Activated CD4-positive, alpha-beta T cell treated with anti-CD3 and anti-CD28 coated beads for 4 hours (primary cell): ENCODE measurements around the gene PEX14.
A peak's percentile ranks its signal among the peaks of the same experiment; 100 is the strongest.
"Not testable (repeated sequence)": the region's sequence is repeated elsewhere in the genome, so short reads cannot be mapped to it uniquely, and the experiment has no call there.

ENCODE experiments used
- DNase-seq, 2 donors: peaks; one replicate each; pipeline ENCODE4 v3.0.0-alpha.2; 2020

PEX14 gene

GRCh38 chr1:10450836-10451235, 23.9 kb upstream of the PEX14 start:
- DNase-seq, result no peak

DNA sequence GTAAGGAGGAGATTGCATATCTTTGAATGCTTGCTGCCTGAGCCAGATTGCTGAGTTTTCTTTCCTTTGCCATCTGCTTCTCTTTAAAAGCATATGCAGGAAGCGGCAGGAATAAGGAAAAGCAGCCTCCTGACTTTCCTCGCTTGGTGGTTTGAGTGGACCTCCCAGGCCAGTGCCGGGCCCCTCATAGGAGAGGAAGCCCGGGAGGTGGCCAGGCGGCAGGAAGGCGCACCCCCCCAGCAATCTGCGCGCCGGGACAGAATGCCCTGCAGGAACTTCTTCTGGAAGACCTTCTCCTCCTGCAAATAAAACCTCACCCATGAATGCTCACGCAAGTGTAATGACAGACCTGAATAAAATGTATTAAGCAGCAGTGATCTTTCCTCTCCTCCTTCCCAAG, 23.5 kb upstream of the PEX14 start:
- no peak for DNase-seq

DNA sequence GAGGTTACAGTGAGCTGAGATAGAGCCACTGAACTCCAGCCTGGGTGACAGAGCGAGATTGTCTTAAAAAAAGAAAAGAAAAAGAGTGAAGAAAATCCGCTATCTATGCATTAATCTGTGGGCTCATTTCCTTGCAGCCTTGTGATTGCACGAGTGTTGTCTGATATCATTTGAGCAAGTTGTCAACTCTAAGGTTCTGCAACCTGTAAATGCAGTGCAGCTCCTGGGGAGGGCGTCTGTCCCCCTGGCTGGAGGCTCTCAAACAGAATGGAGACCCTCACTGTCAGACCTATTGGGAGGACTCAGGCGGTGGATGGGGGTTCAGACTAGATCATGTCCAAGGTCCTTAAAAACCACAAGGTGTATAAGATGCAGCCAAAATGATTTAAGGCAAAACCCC, 18.7 kb upstream of the PEX14 start:
- no peak for DNase-seq

GRCh38 chr1:10456661-10457060, 18.1 kb upstream of the PEX14 start:
- no peak for DNase-seq

DNA sequence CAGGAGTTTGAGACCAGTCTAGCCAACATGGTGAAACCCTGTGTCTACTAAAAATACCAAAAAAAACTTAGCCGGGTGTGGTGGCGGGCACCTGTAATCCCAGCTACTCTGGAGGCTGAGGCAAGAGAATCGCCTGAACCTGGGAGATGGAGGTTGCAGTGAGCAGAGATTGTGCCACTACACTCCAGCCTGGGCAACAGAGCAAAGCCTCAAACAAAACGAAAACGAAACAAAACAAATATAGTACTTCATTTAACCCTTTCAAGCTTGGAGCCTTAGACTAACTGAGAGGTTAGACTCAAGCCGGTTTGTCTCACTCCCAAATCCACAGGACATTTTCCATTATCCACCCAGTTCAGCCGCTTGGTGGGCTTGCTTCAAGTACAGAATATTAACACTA, 17.3 kb upstream of the PEX14 start:
- not testable (repeated sequence) for DNase-seq

DNA sequence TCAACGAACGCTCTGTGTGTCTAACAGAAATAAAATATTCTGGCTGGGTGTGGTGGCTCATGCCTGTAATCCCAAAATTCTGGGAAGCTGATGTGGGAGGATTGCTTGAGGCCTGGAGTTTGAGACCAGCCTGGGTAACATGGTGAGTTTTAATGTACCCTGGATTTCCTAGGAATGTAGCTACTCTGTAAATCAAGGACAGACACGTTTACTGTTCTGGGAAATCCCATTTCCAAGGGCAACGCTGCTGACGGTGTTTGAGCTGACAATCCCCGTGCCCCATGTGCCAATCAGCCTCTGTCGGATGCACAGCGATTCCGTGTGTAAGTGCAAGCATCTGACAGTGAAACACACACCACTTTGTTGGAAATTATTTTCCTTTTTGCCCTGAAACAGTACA, 16.9 kb upstream of the PEX14 start:
- DNase-seq, result no peak

GRCh38 chr1:10459184-10459583, 15.6 kb upstream of the PEX14 start:
- no peak for DNase-seq

DNA sequence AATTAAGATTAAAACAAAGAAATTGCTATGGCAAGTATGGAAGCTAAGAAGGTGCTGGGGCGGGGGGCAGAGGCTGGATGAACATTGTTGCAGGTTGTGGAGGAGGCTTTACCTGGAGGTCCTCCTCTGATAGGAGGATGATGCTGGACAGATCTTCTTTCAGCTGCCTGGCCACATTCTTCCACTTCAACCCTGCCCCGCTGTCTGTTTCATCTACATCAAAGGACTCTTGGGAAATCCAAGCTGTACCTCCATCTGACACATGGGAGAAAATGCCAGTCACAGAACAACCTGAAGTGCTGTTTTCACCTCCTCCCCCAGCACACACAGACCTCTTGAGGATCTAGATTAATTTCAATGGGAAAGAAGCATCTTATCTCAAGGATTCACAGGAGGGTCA, 7.7 kb upstream of the PEX14 start:
- no peak for DNase-seq

DNA sequence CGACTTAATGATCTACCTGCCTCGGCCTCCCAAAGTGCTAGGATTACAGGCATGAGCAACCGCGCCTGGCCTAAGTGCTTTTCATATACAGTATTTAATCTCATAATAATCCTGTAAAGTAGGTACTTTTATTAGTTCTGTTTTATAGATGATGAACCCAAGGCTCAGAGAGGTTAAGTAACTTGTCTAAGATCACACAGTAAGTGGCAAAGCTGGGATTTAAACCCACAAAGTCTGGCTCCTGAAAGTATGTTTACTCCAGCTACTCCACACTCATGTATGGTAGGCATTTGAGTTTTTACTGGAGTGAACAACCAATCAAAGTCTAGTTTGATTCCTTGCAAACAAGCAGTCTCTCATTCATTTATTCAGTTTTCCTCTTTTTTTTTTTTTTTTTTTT, 4.7 kb upstream of the PEX14 start:
- DNase-seq, result no peak

- DNase-seq, result no peak
Observed at GRCh38 chr1:10471411-10472219, 3.1 kb upstream of the PEX14 start.

DNA sequence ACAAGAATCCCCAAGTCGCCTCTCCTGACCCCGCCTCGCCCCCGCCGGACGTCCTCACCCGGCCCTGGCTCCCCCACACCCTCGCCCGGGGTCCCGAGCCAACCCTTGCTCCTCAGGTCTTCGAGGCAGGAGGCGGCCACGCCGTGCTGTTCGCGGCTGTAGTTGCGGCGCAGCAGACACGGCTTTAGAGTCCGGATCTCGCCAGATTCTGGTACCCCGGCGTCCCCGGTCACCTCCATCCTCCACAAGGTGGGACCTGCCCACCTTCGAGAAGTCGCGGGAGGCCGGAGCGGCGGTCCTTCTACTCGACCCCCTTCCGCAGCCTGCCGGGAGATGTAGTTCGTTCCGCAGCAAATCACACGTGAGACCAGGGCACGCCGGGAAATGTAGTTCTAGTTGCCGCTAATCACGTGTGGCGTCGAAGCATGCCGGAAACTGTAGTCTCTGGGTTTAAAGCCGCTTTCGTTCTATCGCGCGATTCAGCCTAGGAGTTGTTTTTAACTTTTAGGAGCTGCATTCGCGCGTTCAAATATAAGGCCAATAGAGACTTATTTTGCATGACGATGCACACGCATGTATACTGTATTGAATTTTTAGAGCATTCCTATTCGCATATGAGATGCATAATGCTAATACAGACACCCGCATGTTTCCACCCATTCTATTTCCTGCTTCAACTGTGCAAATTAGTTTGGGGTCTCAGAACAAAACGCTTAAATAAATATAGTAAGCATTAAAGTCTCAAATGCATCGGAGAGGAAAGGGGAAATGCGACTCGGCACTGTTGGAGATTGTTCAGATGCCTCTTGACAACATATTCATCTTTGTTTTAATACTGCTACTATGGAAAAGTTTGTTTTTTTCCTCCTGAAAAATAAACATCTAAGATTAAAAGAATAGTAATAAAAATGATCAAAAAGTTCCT, 2.3 kb upstream of the PEX14 start, which contains the start of gene DFFA:
Gene DFFA, minus strand, starts transcription at position 310 of the 925 bp plus-strand sequence. Its CDS starts 71 bp downstream, at position 239.
- peak; percentile 88 to 89 for DNase-seq

GRCh38 chr1:10473145-10473765, 1.5 kb upstream of the PEX14 start:
- DNase-seq, result no peak

DNA sequence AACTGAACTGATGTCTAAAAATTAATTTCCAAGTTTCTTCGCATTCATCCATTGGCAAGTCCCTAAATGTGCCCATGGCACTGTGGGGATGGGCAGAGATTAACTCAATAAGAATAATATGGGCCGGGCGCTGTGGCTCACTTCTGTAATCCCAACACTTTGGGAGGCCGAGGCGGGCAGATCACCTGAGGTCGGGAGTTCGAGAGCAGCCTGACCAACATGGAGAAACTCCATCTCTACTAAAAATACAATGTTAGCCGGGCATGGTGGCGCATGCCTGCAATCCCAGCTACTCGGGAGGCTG, 489 bp upstream of the PEX14 start:
- not testable (repeated sequence) for DNase-seq

- no peak for DNase-seq
Observed at GRCh38 chr1:10475510-10475909, 760 bp downstream of the PEX14 start.

GRCh38 chr1:10479296-10479695, 4.5 kb downstream of the PEX14 start:
- DNase-seq, result no peak

- DNase-seq, result no peak
Observed at GRCh38 chr1:10480614-10481013, 5.9 kb downstream of the PEX14 start.

- DNase-seq, result no peak
Observed at GRCh38 chr1:10484521-10484920, 9.8 kb downstream of the PEX14 start.

DNA sequence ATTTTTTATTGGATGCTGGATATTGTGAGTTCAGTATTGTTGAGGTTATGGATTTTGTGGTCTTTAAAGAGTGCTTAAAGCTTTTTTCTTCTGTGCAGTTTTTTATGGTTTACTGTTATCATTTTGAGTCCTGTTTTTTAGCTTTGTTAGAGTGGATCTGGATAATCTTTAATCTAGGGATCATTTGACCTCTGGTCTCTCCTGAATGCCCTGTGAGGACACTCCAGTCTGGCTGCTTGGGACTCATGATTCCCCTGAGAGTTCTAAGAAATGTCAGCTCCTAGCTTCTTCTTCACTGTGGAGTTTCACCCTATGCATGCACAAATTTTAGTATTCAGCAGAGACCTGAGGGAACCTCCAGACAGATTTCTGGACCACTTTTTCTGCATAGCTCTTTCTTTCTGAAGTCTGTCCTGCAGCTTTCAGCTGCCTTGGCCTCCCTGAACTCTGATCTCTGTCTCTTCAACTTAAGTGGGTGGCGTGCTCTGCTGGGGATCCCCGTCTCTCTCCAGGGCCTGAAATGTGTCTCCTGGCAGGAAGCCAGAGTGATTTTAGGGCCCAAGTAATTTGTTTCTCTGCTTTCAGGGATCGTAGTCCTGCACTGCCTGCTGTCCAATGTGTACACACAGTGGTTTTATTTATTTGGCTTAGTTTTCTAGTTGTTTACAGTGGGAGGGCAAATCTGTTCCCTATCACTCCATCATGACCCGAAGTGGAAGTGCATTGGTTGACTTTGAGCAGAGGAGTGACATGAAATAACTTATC, 14.7 kb downstream of the PEX14 start:
- DNase-seq, result no peak

DNA sequence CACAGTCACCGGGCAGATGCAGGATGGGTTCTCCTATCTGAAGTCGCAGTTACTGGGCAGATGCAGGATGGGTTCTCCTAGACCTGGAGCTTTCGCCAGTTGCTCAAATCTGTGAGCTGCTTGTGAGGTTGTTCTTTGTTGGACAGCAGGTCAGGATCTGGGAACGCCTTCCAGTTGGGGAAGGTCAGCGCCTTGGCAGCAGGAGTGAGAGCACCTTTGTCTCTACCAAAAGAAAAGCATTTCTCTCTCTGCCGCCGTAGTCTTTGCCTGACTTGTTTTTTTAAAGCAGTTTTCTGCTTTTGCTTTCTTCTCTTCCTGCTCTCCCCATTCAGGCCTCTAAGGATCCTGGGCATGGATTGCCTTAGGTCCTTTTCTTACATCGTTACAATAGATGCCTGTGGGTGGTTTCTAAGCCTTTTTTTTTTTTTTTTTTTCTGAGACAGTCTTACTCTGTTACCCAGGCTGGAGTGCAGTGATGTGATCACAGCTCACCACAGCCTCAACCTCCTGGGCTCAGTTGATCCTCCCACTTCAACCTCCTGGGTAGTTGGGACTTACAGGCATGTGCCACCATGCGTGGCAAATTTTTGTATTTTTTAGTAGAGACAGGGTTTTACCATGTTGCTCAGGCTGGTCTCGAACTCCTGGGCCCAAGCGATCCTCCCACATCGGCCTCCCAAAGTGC, 15.7 kb downstream of the PEX14 start:
- DNase-seq, result no peak

- DNase-seq, result no peak
Observed at GRCh38 chr1:10494418-10494753, 19.6 kb downstream of the PEX14 start.

DNA sequence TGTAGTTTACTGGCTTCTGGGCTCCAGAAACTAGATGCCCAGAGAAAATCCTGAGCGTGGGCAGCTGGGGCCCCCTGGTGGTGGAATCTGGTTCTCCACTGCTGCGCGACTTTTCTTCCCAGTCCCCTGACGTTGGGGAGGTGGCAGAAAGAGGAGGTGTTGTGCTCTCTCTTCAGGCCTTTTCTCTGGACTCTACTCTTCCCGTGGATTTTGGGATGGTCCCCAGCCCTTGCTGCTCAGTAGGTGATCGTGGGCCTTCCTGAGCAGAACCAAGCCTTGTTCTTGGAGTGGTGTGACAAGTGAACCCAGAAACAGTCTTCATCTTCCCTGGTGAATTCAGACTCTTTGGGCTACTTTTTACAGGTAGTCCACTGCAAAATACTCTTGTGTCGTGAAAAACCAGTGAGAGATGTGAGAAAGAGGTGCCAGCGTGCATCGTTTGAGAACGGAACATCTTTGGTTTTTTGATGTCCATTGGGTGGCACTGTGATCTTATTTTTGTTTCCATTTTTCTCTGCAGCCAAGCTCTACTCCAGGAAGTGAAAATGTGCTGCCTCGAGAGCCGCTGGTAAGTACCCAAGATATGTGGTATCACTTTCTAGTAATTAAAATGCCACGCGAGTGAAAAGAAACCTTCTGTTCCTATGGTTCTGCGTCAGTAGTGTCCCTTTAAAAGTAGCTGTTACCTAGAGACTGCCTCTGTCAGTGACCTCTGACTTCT, 20.2 kb downstream of the PEX14 start:
- DNase-seq, result peak; percentile 68 to 83

DNA sequence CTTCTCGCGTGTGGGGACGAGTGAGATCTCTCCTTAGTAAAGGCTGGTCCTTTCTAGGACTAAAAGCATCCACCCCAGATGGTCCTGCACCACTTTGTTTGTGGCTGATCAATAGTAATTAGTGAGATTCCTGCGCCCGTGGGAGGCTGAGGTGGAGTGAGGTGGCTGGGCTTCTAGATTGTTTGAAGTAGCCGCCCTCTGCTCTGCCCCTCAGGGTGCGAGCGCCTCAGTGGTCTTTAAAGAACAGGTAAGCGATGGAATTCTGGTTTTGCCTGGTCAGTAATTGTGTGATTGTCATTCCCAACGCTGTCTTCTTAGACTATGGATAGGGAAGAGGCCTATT, 20.7 kb downstream of the PEX14 start:
- DNase-seq, result no peak
